Measurements from ENCODE around the gene CIZ1. TPM values are rescaled to one million over a fixed set of nuclear protein-coding genes. Genes with fewer than 3 reads are reported as not detected.
A peak's percentile ranks its signal among the peaks of the same experiment; 100 is the strongest.
"Not testable (repeated sequence)": the region's sequence is repeated elsewhere in the genome, so short reads cannot be mapped to it uniquely, and the experiment has no call there.

Gene CIZ1
- polyA plus RNA-seq, 1 of the 3 experiments (the other 2 are of a cell fraction) = 37.0 TPM

GRCh38 chr9:128181480-128181879 is 9.9 kb downstream of the CIZ1 start:
- H3K9me2 ChIP-seq; H3K4me3 ChIP-seq (ENCODE audit: low read depth in 2 of 2, low read length in 1 of 2); H3F3A ChIP-seq (replicated peaks; ENCODE audit: insufficient read depth); H3K27me3 ChIP-seq (ENCODE audit: insufficient read depth); DNase-seq; H4K20me1 ChIP-seq (ENCODE audit: insufficient read depth); POLR2A ChIA-PET; H3K9me3 ChIP-seq; H3K4me1 ChIP-seq (ENCODE audit: control insufficient read depth in 1 of 2, insufficient read depth in 2 of 2, low read depth in 1 of 2, low read length in 1 of 2); H3K79me2 ChIP-seq (ENCODE audit: insufficient read depth); H3K4me2 ChIP-seq; H3K9ac ChIP-seq; H2AFZ ChIP-seq (ENCODE audit: low read depth); H3K27ac ChIP-seq (ENCODE audit: low read depth in 2 of 2, low read length in 1 of 2): not testable (repeated sequence)
- CTCF ChIA-PET = interaction anchor here (0.7 to 1.7 kb wide), 2 partner anchors 9 to 25 kb away, joined by 3 to 8 read pairs; partner anchors contain the start of gene CIZ1
- TF ChIP-seq ZBTB33 (IDR thresholded peaks at IDR 0.05; ENCODE audit: borderline replicate concordance, low read depth) = 0 out of 2 replicates have a peak, but pooled peaks have one; percentile 32
- peak; percentile 38 for TF ChIP-seq CTCF (IDR thresholded peaks at IDR 0.05)
- H3K36me3 ChIP-seq (replicated peaks in 1 of 2; ENCODE audit: control insufficient read depth in 1 of 2, insufficient read depth in 2 of 2, low read length in 1 of 2) = peaks cover 41 to 46% of the 10 kb centered on the region in 2 experiments
- WGBS (ENCODE audit: low lambda C conversion rate) = 93% methylated on average over 8 of the region's 12 CpGs

GRCh38 chr9:128180447-128180846 is 10.9 kb downstream of the CIZ1 start:
- DNase-seq = no peak
- Histone ChIP-seq H3K79me2 (ENCODE audit: insufficient read depth) (no peaks in the 10 kb centered on the region), H2AFZ (ENCODE audit: low read depth) (no peak overlapping the region), H3K27ac (ENCODE audit: low read depth in 2 of 2, low read length in 1 of 2) (no peak overlapping the region), H3K36me3 (replicated peaks in 1 of 2; ENCODE audit: control insufficient read depth in 1 of 2, insufficient read depth in 2 of 2, low read length in 1 of 2) (peaks cover 40 to 53% of the 10 kb centered on the region in 2 experiments), H3K9me2 (no peaks in the 10 kb centered on the region), H4K20me1 (ENCODE audit: insufficient read depth) (no peaks in the 10 kb centered on the region), H3K4me2 (no peak overlapping the region), H3K4me1 (ENCODE audit: control insufficient read depth in 1 of 2, insufficient read depth in 2 of 2, low read depth in 1 of 2, low read length in 1 of 2) (peaks cover 3 to 5% of the 10 kb centered on the region in 2 experiments; a peak in 2 of 4 replicates), H3K9me3 (no peaks in the 10 kb centered on the region), H3K27me3 (ENCODE audit: insufficient read depth) (no peaks in the 10 kb centered on the region), H3F3A (replicated peaks; ENCODE audit: insufficient read depth) (peaks cover 8% of the 10 kb centered on the region), H3K9ac (no peak overlapping the region), H3K4me3 (ENCODE audit: low read depth in 2 of 2, low read length in 1 of 2) (no peak overlapping the region)
- WGBS (ENCODE audit: low lambda C conversion rate) = 98% methylated on average over 8 of the region's 8 CpGs
- ChIA-PET POLR2A (no interaction called here), CTCF (interaction anchor here (1.7 kb wide), 1 partner anchor 10 kb away, joined by 8 read pairs; the partner anchor contains the start of gene CIZ1)
- TF ChIP-seq SMC3 (IDR thresholded peaks at IDR 0.05; ENCODE audit: low read depth, low read length) (no peak), SIN3A (IDR thresholded peaks at IDR 0.05; ENCODE audit: borderline replicate concordance, low read depth, low read length) (no peak), MXI1 (IDR thresholded peaks at IDR 0.05; ENCODE audit: low read depth, low read length) (no peak)

GRCh38 chr9:128180001-128180400 is 11.4 kb downstream of the CIZ1 start:
- TF ChIP-seq TCF12 (IDR thresholded peaks at IDR 0.05) = no peak
- TF ChIP-seq, protein P1, sequence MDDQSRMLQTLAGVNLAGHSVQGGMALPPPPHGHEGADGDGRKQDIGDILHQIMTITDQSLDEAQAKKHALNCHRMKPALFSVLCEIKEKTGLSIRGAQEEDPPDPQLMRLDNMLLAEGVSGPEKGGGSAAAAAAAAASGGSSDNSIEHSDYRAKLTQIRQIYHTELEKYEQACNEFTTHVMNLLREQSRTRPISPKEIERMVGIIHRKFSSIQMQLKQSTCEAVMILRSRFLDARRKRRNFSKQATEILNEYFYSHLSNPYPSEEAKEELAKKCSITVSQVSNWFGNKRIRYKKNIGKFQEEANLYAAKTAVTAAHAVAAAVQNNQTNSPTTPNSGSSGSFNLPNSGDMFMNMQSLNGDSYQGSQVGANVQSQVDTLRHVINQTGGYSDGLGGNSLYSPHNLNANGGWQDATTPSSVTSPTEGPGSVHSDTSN (IDR thresholded peaks at IDR 0.05) = no peak
- DNase-seq = no peak
- ChIA-PET CTCF (interaction anchor here (1.7 kb wide), 1 partner anchor 11 kb away, joined by 8 read pairs; the partner anchor contains the start of gene CIZ1), POLR2A (no interaction called here)
- H4K20me1 ChIP-seq (ENCODE audit: insufficient read depth) = no peaks in the 10 kb centered on the region
- no peak overlapping the region for H3K27ac ChIP-seq (ENCODE audit: low read depth in 2 of 2, low read length in 1 of 2)
- no peak overlapping the region for H3K4me3 ChIP-seq (ENCODE audit: low read depth in 2 of 2, low read length in 1 of 2)
- WGBS (ENCODE audit: low lambda C conversion rate) = 100% methylated on average over 5 of the region's 8 CpGs
- H3K9ac ChIP-seq = no peak overlapping the region
- H2AFZ ChIP-seq (ENCODE audit: low read depth) = no peak overlapping the region
- H3K4me1 ChIP-seq (ENCODE audit: control insufficient read depth in 1 of 2, insufficient read depth in 2 of 2, low read depth in 1 of 2, low read length in 1 of 2) = peaks cover 3 to 5% of the 10 kb centered on the region in 2 experiments; a peak in 2 of 4 replicates
- H3F3A ChIP-seq (replicated peaks; ENCODE audit: insufficient read depth) = peaks cover 12% of the 10 kb centered on the region
- no peaks in the 10 kb centered on the region for H3K27me3 ChIP-seq (ENCODE audit: insufficient read depth)
- peaks cover 36 to 53% of the 10 kb centered on the region in 2 experiments for H3K36me3 ChIP-seq (replicated peaks in 1 of 2; ENCODE audit: control insufficient read depth in 1 of 2, insufficient read depth in 2 of 2, low read length in 1 of 2)
- H3K4me2 ChIP-seq = no peak overlapping the region
- no peaks in the 10 kb centered on the region for H3K79me2 ChIP-seq (ENCODE audit: insufficient read depth)
- no peaks in the 10 kb centered on the region for H3K9me2 ChIP-seq
- H3K9me3 ChIP-seq = no peaks in the 10 kb centered on the region

Data from SK-N-SH (cell line).